ENCODE results near the gene FOS. TPM values are rescaled to one million over a fixed set of nuclear protein-coding genes. Genes with fewer than 3 reads are reported as not detected.

Gene FOS
- total and polyA plus RNA-seq, 2 of the 13 experiments (the other 11 are each of a cell fraction or from before 2014, with no cell fraction given), result 15.9 to 24.2 TPM

GRCh38 chr14:75294649-75295033 is 16.0 kb downstream of the FOS start:
- ATAC-seq, result peak; percentile 2
- no peak for TF ChIP-seq ZNF674 (CRISPR knock-in tag; IDR thresholded peaks at IDR 0.05; ENCODE audit: low read depth)
- TF ChIP-seq SETDB1 (CRISPR knock-in tag; IDR thresholded peaks at IDR 0.05; ENCODE audit: borderline replicate concordance), result no peak
- TF ChIP-seq ELF4 (CRISPR knock-in tag; IDR thresholded peaks at IDR 0.05; ENCODE audit: borderline replicate concordance), result 0 out of 2 replicates have a peak, but pooled peaks have one; percentile 34
- TF ChIP-seq ZNF30 (CRISPR knock-in tag; IDR thresholded peaks at IDR 0.05), result no peak
- TF ChIP-seq GATAD1 (CRISPR knock-in tag; IDR thresholded peaks at IDR 0.05), result no peak
- TF ChIP-seq, protein P1, sequence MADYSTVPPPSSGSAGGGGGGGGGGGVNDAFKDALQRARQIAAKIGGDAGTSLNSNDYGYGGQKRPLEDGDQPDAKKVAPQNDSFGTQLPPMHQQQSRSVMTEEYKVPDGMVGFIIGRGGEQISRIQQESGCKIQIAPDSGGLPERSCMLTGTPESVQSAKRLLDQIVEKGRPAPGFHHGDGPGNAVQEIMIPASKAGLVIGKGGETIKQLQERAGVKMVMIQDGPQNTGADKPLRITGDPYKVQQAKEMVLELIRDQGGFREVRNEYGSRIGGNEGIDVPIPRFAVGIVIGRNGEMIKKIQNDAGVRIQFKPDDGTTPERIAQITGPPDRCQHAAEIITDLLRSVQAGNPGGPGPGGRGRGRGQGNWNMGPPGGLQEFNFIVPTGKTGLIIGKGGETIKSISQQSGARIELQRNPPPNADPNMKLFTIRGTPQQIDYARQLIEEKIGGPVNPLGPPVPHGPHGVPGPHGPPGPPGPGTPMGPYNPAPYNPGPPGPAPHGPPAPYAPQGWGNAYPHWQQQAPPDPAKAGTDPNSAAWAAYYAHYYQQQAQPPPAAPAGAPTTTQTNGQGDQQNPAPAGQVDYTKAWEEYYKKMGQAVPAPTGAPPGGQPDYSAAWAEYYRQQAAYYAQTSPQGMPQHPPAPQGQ (CRISPR knock-in tag; IDR thresholded peaks at IDR 0.05; ENCODE audit: borderline replicate concordance), result no peak
- no peak for TF ChIP-seq ATF5 (CRISPR knock-in tag; IDR thresholded peaks at IDR 0.05; ENCODE audit: low read depth)
- TF ChIP-seq ZNF367 (CRISPR knock-in tag; IDR thresholded peaks at IDR 0.05; ENCODE audit: borderline replicate concordance), result no peak
- no peak for TF ChIP-seq TCF12 (IDR thresholded peaks at IDR 0.05)
- no peak for TF ChIP-seq TCF12 (CRISPR knock-in tag; IDR thresholded peaks at IDR 0.05)
- TF ChIP-seq, protein P2, sequence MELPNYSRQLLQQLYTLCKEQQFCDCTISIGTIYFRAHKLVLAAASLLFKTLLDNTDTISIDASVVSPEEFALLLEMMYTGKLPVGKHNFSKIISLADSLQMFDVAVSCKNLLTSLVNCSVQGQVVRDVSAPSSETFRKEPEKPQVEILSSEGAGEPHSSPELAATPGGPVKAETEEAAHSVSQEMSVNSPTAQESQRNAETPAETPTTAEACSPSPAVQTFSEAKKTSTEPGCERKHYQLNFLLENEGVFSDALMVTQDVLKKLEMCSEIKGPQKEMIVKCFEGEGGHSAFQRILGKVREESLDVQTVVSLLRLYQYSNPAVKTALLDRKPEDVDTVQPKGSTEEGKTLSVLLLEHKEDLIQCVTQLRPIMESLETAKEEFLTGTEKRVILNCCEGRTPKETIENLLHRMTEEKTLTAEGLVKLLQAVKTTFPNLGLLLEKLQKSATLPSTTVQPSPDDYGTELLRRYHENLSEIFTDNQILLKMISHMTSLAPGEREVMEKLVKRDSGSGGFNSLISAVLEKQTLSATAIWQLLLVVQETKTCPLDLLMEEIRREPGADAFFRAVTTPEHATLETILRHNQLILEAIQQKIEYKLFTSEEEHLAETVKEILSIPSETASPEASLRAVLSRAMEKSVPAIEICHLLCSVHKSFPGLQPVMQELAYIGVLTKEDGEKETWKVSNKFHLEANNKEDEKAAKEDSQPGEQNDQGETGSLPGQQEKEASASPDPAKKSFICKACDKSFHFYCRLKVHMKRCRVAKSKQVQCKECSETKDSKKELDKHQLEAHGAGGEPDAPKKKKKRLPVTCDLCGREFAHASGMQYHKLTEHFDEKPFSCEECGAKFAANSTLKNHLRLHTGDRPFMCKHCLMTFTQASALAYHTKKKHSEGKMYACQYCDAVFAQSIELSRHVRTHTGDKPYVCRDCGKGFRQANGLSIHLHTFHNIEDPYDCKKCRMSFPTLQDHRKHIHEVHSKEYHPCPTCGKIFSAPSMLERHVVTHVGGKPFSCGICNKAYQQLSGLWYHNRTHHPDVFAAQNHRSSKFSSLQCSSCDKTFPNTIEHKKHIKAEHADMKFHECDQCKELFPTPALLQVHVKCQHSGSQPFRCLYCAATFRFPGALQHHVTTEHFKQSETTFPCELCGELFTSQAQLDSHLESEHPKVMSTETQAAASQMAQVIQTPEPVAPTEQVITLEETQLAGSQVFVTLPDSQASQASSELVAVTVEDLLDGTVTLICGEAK (IDR thresholded peaks at IDR 0.05), result no peak
- TF ChIP-seq, protein P2 (CRISPR knock-in tag; IDR thresholded peaks at IDR 0.05), result no peak
- 0 out of 2 replicates have a peak, but pooled peaks have one; percentile 11 for TF ChIP-seq ZNF451 (CRISPR knock-in tag; IDR thresholded peaks at IDR 0.05)

More at GRCh38 chr14:75294649-75295033, 16.0 kb downstream of the FOS start:
- DNase-seq (ENCODE audit: low spot score), result no peak
- in situ Hi-C loops (cut with HindIII; ENCODE audit: extremely low pct_ligation_motif_present, low pct_unique_long_range_greater_than_20kb), result loop anchor here (5.0 kb wide), 1 partner anchor 162 kb away; no protein-coding TSS in a partner anchor
- Histone ChIP-seq H4K20me1 (ENCODE audit: insufficient read depth, low read length) (no peaks in the 10 kb centered on the region), H3K27me3 (ENCODE audit: control insufficient read depth in 1 of 2, insufficient read depth in 2 of 2, low read length in 2 of 2) (peaks cover 1 to 6% of the 10 kb centered on the region in 2 experiments; a peak in 2 of 5 replicates), H3K9ac (ENCODE audit: insufficient read depth, low read depth, low read length) (peak overlapping the region; percentile 97), H3K79me2 (ENCODE audit: insufficient read depth, low read length) (no peaks in the 10 kb centered on the region), H3K9me3 (ENCODE audit: low read length) (no peaks in the 10 kb centered on the region), H3K4me3 (replicated peaks in 1 of 3; ENCODE audit: insufficient read depth in 1 of 3, low read depth in 2 of 3, low read length in 3 of 3) (peak overlapping the region; percentile 72 to 83 (median 73)), H3K4me2 (ENCODE audit: low read depth, low read length) (peak overlapping the region; percentile 99), H2AFZ (ENCODE audit: low read length) (no peak overlapping the region), H3K36me3 (replicated peaks in 1 of 2; ENCODE audit: control insufficient read depth in 1 of 2, insufficient read depth in 2 of 2, low read length in 2 of 2) (no peaks in the 10 kb centered on the region), H3K4me1 (ENCODE audit: insufficient read depth, low read length) (peaks cover 69% of the 10 kb centered on the region), H3K27ac (ENCODE audit: extremely low read length, insufficient read depth, low read length) (peak overlapping the region; percentile 79)
- TSS peak; percentile 98 for BruUV-seq (replicated peaks)
- ChIA-PET POLR2A (interaction anchor here (0.6 to 4.0 kb wide), 7 partner anchors 11 to 225 kb away, joined by 3 to 17 read pairs (median 7); partner anchors contain the start of genes FOS, NEK9 and ZC2HC1C), CTCF (ENCODE audit: low intra/inter-chr PET ratio, low total read pairs) (interaction anchor here (1.4 to 3.4 kb wide), 3 partner anchors 9 to 162 kb away, joined by 3 to 24 read pairs (median 3); no protein-coding TSS in a partner anchor)
- WGBS (ENCODE audit: low lambda C conversion rate), result 0% methylated on average over 6 of the region's 9 CpGs
- FAIRE-seq, result no peak
- intact Hi-C loops (cut with micrococcal nuclease; ENCODE audit: unreplicated experiment), result no loop called here
